ENCODE data around the gene CSNK1G3.

The CSNK1G3 gene

GRCh38 chr5:123578390-123578789 lies 66.4 kb downstream of the CSNK1G3 start:
- no peak for TF ChIP-seq GATA2 (IDR thresholded peaks at IDR 0.05; ENCODE audit: low read depth, low read length)
- no peak for TF ChIP-seq GATA3 (IDR thresholded peaks at IDR 0.05; ENCODE audit: low read depth, low read length)

GRCh38 chr5:123579410-123579809 lies 67.4 kb downstream of the CSNK1G3 start:
- TF ChIP-seq GATA3 (IDR thresholded peaks at IDR 0.05; ENCODE audit: low read depth, low read length) (no peak), GATA2 (IDR thresholded peaks at IDR 0.05; ENCODE audit: low read depth, low read length) (no peak)

GRCh38 chr5:123582550-123583285 lies 70.7 kb downstream of the CSNK1G3 start:
- TF ChIP-seq GATA3 (IDR thresholded peaks at IDR 0.05; ENCODE audit: low read depth, low read length) (no peak), GATA2 (IDR thresholded peaks at IDR 0.05; ENCODE audit: low read depth, low read length) (no peak)

- TF ChIP-seq GATA2 (IDR thresholded peaks at IDR 0.05; ENCODE audit: low read depth, low read length) (no peak), GATA3 (IDR thresholded peaks at IDR 0.05; ENCODE audit: low read depth, low read length) (no peak)
Measured at GRCh38 chr5:123585871-123586270, 73.9 kb downstream of the CSNK1G3 start.

GRCh38 chr5:123594434-123594833 lies 82.5 kb downstream of the CSNK1G3 start:
- TF ChIP-seq GATA3 (IDR thresholded peaks at IDR 0.05; ENCODE audit: low read depth, low read length), result no peak
- no peak for TF ChIP-seq GATA2 (IDR thresholded peaks at IDR 0.05; ENCODE audit: low read depth, low read length)

- TF ChIP-seq GATA2 (IDR thresholded peaks at IDR 0.05; ENCODE audit: low read depth, low read length) (no peak), GATA3 (IDR thresholded peaks at IDR 0.05; ENCODE audit: low read depth, low read length) (no peak)
Measured at GRCh38 chr5:123597018-123597417, 85.0 kb downstream of the CSNK1G3 start.

GRCh38 chr5:123598028-123598689 lies 86.2 kb downstream of the CSNK1G3 start:
- TF ChIP-seq GATA3 (IDR thresholded peaks at IDR 0.05; ENCODE audit: low read depth, low read length) (no peak), GATA2 (IDR thresholded peaks at IDR 0.05; ENCODE audit: low read depth, low read length) (no peak)

GRCh38 chr5:123599171-123599570 lies 87.2 kb downstream of the CSNK1G3 start:
- TF ChIP-seq GATA3 (IDR thresholded peaks at IDR 0.05; ENCODE audit: low read depth, low read length), result no peak
- TF ChIP-seq GATA2 (IDR thresholded peaks at IDR 0.05; ENCODE audit: low read depth, low read length), result no peak

- TF ChIP-seq GATA3 (IDR thresholded peaks at IDR 0.05; ENCODE audit: low read depth, low read length) (no peak), GATA2 (IDR thresholded peaks at IDR 0.05; ENCODE audit: low read depth, low read length) (no peak)
Measured at GRCh38 chr5:123601610-123602009, 89.6 kb downstream of the CSNK1G3 start.

GRCh38 chr5:123605822-123606221 lies 93.8 kb downstream of the CSNK1G3 start:
- TF ChIP-seq GATA3 (IDR thresholded peaks at IDR 0.05; ENCODE audit: low read depth, low read length) (no peak), GATA2 (IDR thresholded peaks at IDR 0.05; ENCODE audit: low read depth, low read length) (no peak)

- TF ChIP-seq GATA3 (IDR thresholded peaks at IDR 0.05; ENCODE audit: low read depth, low read length), result no peak
- TF ChIP-seq GATA2 (IDR thresholded peaks at IDR 0.05; ENCODE audit: low read depth, low read length), result no peak
Measured at GRCh38 chr5:123610209-123610608, 98.2 kb downstream of the CSNK1G3 start.

- TF ChIP-seq GATA2 (IDR thresholded peaks at IDR 0.05; ENCODE audit: low read depth, low read length) (no peak), GATA3 (IDR thresholded peaks at IDR 0.05; ENCODE audit: low read depth, low read length) (no peak)
Measured at GRCh38 chr5:123610665-123611405, 98.9 kb downstream of the CSNK1G3 start.

- TF ChIP-seq GATA2 (IDR thresholded peaks at IDR 0.05; ENCODE audit: low read depth, low read length), result no peak
- no peak for TF ChIP-seq GATA3 (IDR thresholded peaks at IDR 0.05; ENCODE audit: low read depth, low read length)
Measured at GRCh38 chr5:123611406-123611709, 99.4 kb downstream of the CSNK1G3 start.

- TF ChIP-seq GATA3 (IDR thresholded peaks at IDR 0.05; ENCODE audit: low read depth, low read length) (no peak), GATA2 (IDR thresholded peaks at IDR 0.05; ENCODE audit: low read depth, low read length) (no peak)
Measured at GRCh38 chr5:123617561-123617960, 105.6 kb downstream of the CSNK1G3 start.

- TF ChIP-seq GATA2 (IDR thresholded peaks at IDR 0.05; ENCODE audit: low read depth, low read length), result no peak
- no peak for TF ChIP-seq GATA3 (IDR thresholded peaks at IDR 0.05; ENCODE audit: low read depth, low read length)
Measured at GRCh38 chr5:123626051-123626450, 114.1 kb downstream of the CSNK1G3 start.

Data from SH-SY5Y (cell line).